SW480 (cell line): ENCODE measurements around the gene TRPM2.
"Not testable (repeated sequence)": the region's sequence is repeated elsewhere in the genome, so short reads cannot be mapped to it uniquely, and the experiment has no call there.

Experiments
- DNase-seq: peaks from one replicate; pipeline ENCODE4 v3.0.0-alpha.2; 2016; ENCODE audit warnings: low spot score

The TRPM2 gene

GRCh38 chr21:44375281-44375651 is 21.8 kb downstream of the TRPM2 start:
- no peak for DNase-seq

DNA sequence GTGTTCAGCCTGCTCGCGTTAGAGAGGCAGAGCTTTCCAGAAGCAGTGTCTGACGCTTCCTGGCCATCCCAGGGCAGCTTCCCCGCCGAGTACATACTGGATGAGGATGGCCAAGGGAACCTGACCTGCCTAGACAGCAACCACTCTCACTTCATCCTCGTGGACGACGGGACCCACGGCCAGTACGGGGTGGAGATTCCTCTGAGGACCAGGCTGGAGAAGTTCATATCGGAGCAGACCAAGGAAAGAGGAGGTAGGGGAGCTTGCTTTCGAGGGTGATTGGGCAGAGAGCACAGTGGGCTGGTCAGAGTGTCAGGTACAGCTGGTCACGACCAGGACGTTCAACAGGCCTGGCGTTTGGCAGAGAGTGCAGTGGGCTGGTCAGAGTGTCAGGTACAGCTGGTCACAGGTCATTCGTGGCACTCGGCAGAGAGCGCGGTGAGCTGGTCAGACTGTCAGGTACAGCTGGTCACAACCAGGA is 22.4 kb downstream of the TRPM2 start:
- DNase-seq: no peak

GRCh38 chr21:44376606-44377005 is 23.2 kb downstream of the TRPM2 start:
- DNase-seq: no peak

DNA sequence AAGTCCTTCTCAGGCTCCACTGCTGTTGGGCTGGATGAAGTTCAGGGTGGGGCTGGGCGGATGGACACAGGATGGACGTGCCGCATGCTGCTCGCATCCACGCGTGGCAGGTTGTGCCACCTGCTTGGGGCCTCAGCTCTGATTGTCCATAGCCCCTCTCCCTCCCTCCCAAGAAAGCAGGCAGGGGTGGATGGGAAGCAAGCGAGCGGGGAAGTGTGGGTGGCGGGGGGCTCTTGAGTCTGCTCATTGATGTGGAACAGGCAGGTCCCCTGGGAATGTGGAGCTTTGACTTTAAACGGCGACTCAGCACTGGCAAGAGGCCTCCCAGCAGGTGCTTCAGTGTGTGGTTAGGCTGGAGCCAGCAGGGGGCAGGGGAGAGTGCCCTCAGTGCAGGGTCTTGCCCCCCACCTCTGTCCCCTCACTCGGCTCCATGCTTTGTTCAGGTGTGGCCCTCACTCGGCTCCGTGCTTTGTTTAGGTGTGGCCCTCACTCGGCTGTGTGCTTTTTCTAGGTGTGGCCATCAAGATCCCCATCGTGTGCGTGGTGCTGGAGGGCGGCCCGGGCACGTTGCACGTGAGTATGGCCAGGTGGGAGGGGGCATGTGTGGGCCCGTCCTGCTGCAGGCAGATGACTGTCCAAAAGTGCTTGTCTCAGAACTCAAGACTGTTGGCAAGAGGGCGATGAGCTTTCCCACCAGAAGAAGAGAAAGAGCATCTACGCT is 23.9 kb downstream of the TRPM2 start:
- no peak for DNase-seq

GRCh38 chr21:44377922-44378645 is 24.7 kb downstream of the TRPM2 start:
- no peak for DNase-seq

DNA sequence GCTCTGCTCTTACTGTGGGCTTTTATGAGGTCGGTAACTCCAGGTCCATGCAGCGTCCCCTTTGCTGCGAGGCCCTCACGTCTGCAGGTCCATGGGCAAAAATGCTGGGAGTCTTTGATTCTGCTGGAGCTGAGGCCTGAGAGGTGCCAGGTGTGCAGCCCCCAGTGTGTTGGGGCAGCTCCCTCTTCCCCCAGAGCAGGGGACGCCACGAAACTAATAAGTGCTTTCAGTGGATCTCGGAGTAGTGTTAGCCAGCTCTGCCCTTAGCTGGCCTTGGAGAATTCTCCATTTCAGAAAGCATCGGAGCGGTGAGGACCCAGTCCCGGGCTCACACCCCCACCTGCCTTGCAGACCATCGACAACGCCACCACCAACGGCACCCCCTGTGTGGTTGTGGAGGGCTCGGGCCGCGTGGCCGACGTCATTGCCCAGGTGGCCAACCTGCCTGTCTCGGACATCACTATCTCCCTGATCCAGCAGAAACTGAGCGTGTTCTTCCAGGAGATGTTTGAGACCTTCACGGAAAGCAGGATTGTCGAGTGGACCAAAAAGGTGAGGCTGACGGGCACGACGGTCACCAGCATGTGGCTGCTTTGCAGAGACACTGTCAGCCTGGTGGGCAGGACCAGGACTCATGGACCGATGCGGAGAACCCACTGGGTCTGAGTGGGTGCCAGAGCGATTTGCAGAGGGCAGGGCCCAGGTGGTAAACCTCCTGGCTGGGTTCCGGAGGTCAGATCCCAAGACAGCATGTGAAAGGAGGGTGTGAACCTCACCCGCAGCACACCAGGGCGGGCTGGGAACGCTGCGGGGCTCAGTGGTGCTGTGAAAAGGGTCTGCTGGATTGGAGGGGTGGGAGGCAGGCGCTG is 25.5 kb downstream of the TRPM2 start:
- DNase-seq: no peak

GRCh38 chr21:44379515-44379848 is 26.1 kb downstream of the TRPM2 start:
- no peak for DNase-seq

DNA sequence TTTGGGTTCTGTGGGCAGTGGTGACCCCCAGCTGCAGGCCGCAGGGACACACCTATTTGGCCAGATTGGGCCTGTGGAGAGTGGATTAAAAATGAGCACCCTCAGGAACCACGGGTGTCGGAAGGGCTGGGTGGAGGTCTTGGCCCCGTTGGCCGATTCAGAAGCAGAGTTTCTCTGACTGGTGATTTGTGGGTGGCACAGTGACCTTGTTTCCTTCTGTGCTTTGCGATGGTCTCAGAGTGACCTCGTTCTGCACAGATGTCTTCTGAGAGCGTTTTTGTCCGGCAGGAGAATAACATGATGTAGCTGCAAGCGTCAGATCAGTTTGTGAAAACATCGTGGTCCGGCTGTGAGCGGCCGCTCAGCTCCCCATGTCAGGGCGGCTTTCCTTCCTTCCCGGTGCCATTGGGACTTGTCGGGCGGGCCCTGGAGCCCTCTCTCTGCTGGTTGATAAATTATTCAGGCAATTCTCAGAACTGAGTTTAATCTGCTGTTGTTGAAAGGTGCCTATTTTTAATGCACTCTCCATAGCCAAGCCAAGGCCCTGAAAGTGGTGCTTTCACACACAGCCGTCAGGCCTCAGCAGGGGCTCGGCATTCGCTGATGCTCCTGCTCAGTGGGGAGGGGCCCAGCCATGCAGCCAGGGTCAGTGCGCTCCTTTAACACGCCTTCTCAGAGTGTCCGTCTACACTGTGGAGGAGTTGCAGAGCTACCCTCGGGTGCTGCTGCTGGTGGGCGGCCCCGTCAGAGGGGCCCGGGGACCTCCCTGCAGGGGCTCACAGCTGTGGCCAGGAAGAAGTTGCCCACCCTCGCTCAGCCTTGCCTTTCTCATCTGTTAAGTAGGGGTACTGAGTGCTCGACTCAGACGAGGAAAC is 26.8 kb downstream of the TRPM2 start:
- no peak for DNase-seq

DNA sequence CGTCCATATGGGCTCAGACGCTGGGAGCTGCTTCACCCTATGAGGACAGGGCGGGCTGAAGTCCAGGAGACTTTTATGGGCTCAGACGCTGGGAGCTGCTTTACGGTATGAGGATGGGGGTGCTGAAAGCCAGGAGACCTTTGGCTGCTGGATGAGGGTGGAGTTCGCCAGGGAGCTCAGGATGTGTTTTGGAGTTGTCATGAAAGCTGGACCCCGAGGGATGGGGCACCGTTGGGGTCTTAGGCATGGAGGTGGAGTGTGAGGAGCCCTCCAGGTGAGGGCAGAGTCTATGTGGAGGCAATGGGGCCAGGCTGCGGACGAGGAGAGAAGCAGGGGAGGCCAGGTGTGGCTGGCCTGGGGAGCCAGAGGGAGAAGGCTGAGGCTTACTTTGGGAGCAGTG is 27.5 kb downstream of the TRPM2 start:
- DNase-seq: no peak

DNA sequence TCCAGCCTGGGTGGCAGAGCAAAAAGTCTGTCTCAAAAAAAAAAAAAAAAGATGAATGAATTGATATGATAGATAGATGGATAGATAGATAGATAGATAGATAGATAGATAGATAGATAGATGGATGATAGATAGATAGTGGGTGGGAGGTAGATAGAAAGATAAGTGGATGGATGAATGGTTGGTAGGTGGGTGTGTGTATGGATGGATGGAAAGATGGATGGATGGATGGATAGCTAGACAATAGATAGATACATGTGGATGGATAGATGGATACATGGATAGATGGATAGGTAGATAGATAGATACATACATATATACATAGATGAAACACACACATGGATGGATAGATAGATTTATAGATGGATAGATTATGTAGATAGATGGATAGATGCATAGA is 28.5 kb downstream of the TRPM2 start:
- no peak for DNase-seq

DNA sequence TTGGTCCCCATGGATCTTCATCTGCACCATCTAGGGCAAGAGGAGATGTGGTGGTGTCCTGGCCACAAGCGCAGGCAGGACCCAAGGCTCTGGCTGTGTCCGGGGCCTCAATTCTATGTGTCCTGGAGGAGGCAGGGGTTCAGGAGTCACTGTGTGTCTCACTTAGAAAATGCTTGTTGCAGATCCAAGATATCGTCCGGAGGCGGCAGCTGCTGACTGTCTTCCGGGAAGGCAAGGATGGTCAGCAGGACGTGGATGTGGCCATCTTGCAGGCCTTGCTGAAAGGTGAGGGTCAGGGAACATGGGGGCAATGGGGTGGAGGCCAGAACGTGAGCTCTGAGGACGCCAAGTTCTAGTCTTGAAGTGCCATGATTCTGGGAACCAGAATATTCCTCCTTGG is 29.1 kb downstream of the TRPM2 start:
- no peak for DNase-seq

- no peak for DNase-seq
These were observed 29.8 kb downstream of the TRPM2 start for GRCh38 chr21:44383216-44383615.

DNA sequence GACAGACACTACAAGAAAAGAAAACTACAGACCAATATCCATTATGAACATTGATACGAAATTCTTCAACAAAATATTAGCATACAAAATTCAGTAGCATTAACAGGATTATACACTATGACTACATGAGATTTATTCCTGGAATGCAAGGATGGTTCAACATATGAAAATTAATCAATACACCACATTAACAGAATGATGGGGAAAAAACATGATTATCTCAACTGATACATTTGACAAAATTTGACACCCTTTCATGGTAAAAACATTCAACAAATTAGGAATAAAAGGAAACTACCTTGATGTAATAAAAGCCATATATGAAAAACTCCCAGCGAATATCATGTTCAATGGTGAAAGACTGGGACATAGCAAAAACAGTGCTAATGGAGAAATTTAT is 31.5 kb downstream of the TRPM2 start:
- no peak for DNase-seq

DNA sequence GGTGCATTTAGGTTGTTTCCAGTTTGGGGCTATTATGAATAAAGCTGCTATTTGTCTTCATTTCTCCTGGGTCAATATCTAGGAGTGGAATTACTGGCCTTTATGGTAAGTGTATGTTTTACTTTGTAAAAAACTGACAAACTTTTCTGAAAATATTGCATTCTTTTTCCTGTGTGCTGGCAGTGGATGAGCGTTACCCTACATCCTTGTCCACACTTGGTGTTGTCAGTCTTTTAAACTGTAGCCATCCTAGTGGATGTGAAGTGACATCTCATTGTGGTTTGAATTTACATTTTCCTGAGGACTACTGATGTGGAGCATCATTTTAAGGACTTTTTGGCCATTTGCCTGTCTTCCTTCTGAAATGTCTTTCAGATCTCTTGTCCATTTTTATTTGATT is 35.9 kb downstream of the TRPM2 start:
- DNase-seq: no peak

DNA sequence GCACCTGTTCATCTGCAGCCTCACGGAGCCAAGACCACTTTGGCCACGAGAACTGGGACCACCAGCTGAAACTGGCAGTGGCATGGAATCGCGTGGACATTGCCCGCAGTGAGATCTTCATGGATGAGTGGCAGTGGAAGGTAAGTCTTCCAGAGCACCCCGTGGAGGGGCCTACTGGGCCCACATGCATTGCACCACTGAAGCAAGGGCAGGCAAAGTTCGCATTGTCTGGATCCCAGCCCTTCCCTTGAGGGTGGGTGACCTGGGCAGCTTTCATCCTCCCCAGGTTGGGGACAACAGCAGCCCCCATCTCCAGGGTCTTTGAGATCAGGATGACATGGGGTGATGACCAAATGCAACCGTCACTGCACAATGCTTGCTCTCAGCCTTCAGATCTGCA is 37.5 kb downstream of the TRPM2 start:
- no peak for DNase-seq

GRCh38 chr21:44391345-44392091 is 38.1 kb downstream of the TRPM2 start:
- DNase-seq: no peak

GRCh38 chr21:44392185-44392584 is 38.8 kb downstream of the TRPM2 start:
- DNase-seq: no peak

DNA sequence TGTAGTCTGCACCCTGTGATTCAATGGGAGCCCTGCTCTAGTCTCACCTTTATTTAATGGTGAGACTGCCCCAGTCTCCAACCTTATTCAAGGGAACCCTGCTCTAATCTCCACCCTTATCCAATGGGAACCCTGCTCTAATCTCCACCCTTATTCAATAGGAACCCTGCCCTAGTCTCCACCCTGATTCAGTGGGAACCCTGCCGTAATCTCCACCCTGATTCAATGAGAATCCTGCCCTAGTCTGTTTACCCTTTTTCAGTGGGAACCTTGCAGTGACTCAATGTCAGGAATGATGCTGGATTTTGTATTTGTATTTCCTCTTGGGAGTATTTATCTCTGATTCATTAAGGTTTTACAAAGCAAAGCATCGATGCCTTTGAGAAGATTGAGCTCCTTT is 39.5 kb downstream of the TRPM2 start:
- no peak for DNase-seq

DNA sequence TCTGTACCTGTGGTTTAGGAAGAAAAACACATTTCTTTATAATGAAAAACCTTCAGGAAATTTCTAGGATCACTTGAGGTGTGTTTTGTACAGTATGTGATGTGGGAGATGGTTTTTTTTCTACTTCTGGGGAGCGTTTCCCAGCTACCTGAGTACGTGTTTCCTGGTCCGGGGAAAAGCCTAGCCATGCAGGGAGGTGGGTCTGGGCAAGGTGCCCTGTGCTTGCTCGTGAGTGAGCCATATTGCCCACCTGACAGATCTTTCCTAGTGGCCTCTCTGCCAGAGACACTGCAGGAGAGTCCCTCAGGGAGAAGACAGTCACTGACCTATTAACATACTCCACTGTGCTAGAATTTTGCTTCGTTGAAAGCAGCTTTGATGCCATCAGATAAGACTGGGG is 41.3 kb downstream of the TRPM2 start:
- no peak for DNase-seq

GRCh38 chr21:44395260-44395659 is 41.8 kb downstream of the TRPM2 start:
- no peak for DNase-seq

DNA sequence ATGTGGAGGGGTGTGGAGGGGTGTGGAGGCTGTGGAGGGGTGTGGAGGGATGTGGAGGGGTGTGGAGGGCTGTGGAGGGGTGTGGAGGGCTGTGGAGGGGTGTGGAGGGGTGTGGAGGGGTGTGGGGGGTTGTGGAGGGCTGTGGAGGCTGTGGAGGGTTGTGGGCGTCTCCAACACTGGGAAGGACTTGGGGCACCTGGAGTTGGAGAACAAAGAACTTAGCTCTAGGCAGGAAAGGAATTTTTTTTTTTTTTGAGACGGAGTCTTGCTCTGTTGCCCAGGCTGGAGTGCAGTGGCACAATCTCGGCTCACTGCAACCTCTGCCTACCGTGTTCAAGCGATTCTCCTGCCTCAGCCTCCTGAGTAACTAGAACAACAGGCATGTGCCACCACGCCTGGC is 43.4 kb downstream of the TRPM2 start:
- not testable (repeated sequence) for DNase-seq
